K562 (cell line): Measurements from ENCODE around the gene MACROD2. TPM values are rescaled to one million over a fixed set of nuclear protein-coding genes. Genes with fewer than 3 reads are reported as not detected.

Source experiments
- ATAC-seq: fragments of 200-7000 bp; cut with Tn5 transposase; 3 replicates; pipeline ENCODE4 v1.9.1; 2020; ENCODE audit warnings: moderate library complexity
- BruUV-seq: library from RNA; stranded (reverse); fragments of 400-500 nt; replicated peaks from 2 replicates; lab custom pipeline; 2021; lab: Mats Ljungman, UMichigan
- CTCF ChIA-PET: fragments of 300-600 bp; formaldehyde crosslinking; extraction: SDS; loops from one replicate; lab custom pipeline; 2021; ENCODE audit warnings: low intra/inter-chr PET ratio; lab: Yijun Ruan, JAX
- POLR2A ChIA-PET: fragments of 300-600, 350-650 bp; sonication (Branson Sonifier 250); formaldehyde crosslinking; extraction: SDS; loops from one replicate; lab custom pipeline; 2021; ENCODE audit warnings: antibody characterized with exemption, inconsistent platforms; lab: Yijun Ruan, JAX
- DNase-seq, 4 experiments: peaks; one replicate each; pipeline versions ENCODE4 v3.0.0 to v3.0.0-alpha.2; 2011 to 2018; ENCODE audit warnings: low spot score in 3 of 4, mixed read lengths in 3 of 4; ENCODE audit errors: extremely low read depth in 1 of 4
- FAIRE-seq: peaks from 2 replicates; lab custom pipeline; 2011; peaks lifted over from hg19 to GRCh38; lab: Jason Lieb, UNC
- H2AFZ ChIP-seq: 2 replicates; pipeline ENCODE4 v1.6.0; 2011; ENCODE audit warnings: low read depth, low read length, control low read depth, inconsistent platforms
- H3K27ac ChIP-seq: fragments of 200-600 bp; 3 replicates; pipeline ENCODE4 v1.8.0; 2011; ENCODE audit warnings: low read depth, mild to moderate bottlenecking, control low read depth, inconsistent platforms, low read length, moderate library complexity, mixed read lengths; ENCODE audit errors: extremely low read depth
- H3K27me3 ChIP-seq, 2 experiments: fragments of 300-600 bp in 1 of 2; 2 replicates in 1 of 2; 3 replicates in 1 of 2; pipeline versions ENCODE4 v1.6.0 to v1.8.0; 2011; ENCODE audit warnings: inconsistent platforms in 2 of 2, low read length in 2 of 2, mild to moderate bottlenecking in 1 of 2, mixed read lengths in 1 of 2, moderate library complexity in 1 of 2; ENCODE audit not compliant: control insufficient read depth in 2 of 2, insufficient read depth in 2 of 2
- H3K36me3 ChIP-seq: fragments of 300-600 bp; 3 replicates; pipeline ENCODE4 v1.8.0; 2011; ENCODE audit warnings: mild to moderate bottlenecking, low read length, inconsistent platforms; ENCODE audit not compliant: control insufficient read depth, insufficient read depth
- H3K4me1 ChIP-seq, 2 experiments: fragments of 200-600 bp in 1 of 2; replicated peaks in 1 of 2; 2 replicates in 1 of 2; 3 replicates in 1 of 2; pipeline versions ENCODE4 v1.5.1 to v1.8.0; 2011; ENCODE audit warnings: inconsistent platforms in 2 of 2, low read length in 2 of 2, mild to moderate bottlenecking in 1 of 2, mixed read lengths in 1 of 2, moderate library complexity in 1 of 2; ENCODE audit not compliant: control insufficient read depth in 2 of 2, insufficient read depth in 2 of 2
- H3K4me2 ChIP-seq: 2 replicates; pipeline ENCODE4 v1.6.1; 2011; ENCODE audit warnings: low read length, control low read depth, inconsistent platforms, mixed read lengths; ENCODE audit not compliant: insufficient read depth
- H3K4me3 ChIP-seq: fragments of 200-600 bp; sonication (generic), shearing (Covaris generic); 2 replicates; pipeline ENCODE4 v1.5.1; 2016; ENCODE audit warnings: control low read depth, inconsistent platforms
- H3K79me2 ChIP-seq: fragments of 200-600 bp; 3 replicates; pipeline ENCODE4 v1.8.0; 2011; ENCODE audit warnings: low read length, inconsistent platforms; ENCODE audit not compliant: control insufficient read depth, insufficient read depth
- H3K9ac ChIP-seq, 2 experiments: 2 replicates each; pipeline versions ENCODE4 v1.6.0 to v1.6.1; 2011; ENCODE audit warnings: low read depth in 2 of 2, low read length in 2 of 2, control low read depth in 1 of 2, inconsistent platforms in 1 of 2, mild to moderate bottlenecking in 1 of 2, mixed read lengths in 1 of 2; ENCODE audit not compliant: insufficient read depth in 1 of 2
- H3K9me1 ChIP-seq: one replicate; pipeline ENCODE4 v1.6.0; 2011; ENCODE audit warnings: inconsistent platforms, mild to moderate bottlenecking, low read length, moderate library complexity; ENCODE audit not compliant: control insufficient read depth, insufficient read depth
- H3K9me3 ChIP-seq: replicated peaks from 2 replicates; pipeline ENCODE4 v1.5.1; 2011; ENCODE audit warnings: low read depth, low read length, inconsistent platforms; ENCODE audit not compliant: control insufficient read depth, insufficient read depth
- H4K20me1 ChIP-seq: replicated peaks from 2 replicates; pipeline ENCODE4 v1.6.1; 2011; ENCODE audit warnings: low read length, inconsistent platforms, mixed read lengths; ENCODE audit not compliant: control insufficient read depth, insufficient read depth
- CC2D1A ChIP-seq: fragments of 450-650 bp; IDR thresholded peaks from 2 replicates; pipeline ENCODE4 v1.6.1; 2017; ENCODE audit warnings: mild to moderate bottlenecking
- POLR3G ChIP-seq: IDR thresholded peaks from 2 replicates; pipeline ENCODE4 v1.6.1; 2011; ENCODE audit not compliant: insufficient read length, insufficient replicate concordance; ENCODE audit errors: extremely low read depth
- RBM39 ChIP-seq: fragments of 200-400 bp; formaldehyde crosslinking; optimal IDR thresholded peaks from 2 replicates; pipeline ENCODE3; 2018; ENCODE audit warnings: low read depth, low read length
- ZNF766 ChIP-seq: fragments of 200-800 bp; sonication (Bioruptor generic); conservative IDR thresholded peaks from 2 replicates; pipeline ENCODE4 v1.6.1; 2016; ENCODE audit warnings: missing genetic modification characterization, missing compliant biosample characterization
- WGBS: fragments of 100-300 bp; shearing (Covaris generic); methylation state at CpG from one replicate; pipeline ENCODE4 v1.1.6; 2016; ENCODE audit warnings: low coverage, mixed read lengths; ENCODE audit not compliant: insufficient coverage; ENCODE audit errors: missing lambda C conversion rate; 5-methylcytosine and 5-hydroxymethylcytosine counted together
- in situ Hi-C: fragments of 300-500 bp; cut with MboI; formaldehyde crosslinking; loops from 4 replicates; pipeline ENCODE4 v1.15.0; 2018; ENCODE audit warnings: inconsistent platforms, mixed read lengths
- intact Hi-C: fragments of 100-400 bp; cut with micrococcal nuclease; formaldehyde crosslinking; loops from 2 replicates; pipeline ENCODE4 v1.14.2; 2022
- polyA plus RNA-seq, 8 experiments: library from polyadenylated mRNA; depleted of rRNA in 4 of 8; stranded (reverse) in 5 of 8; unstranded in 3 of 8; fragments of >200 nt; fragmentation: Nextera tagmentation in 2 of 8; fragmentation: Illumina TruSeq in 1 of 8; extraction: Ambion mirVana in 2 of 8; extraction: Trizol in 1 of 8; gene quantifications; 2 replicates each; pipeline versions ENCODE4 v1.2.1 to v1.2.3, GENCODE V29; 2011 to 2014; ENCODE audit warnings: inconsistent platforms in 1 of 8, missing spikeins in 1 of 8
- total RNA-seq, 7 experiments: library from RNA; depleted of rRNA in 6 of 7; stranded (reverse); fragments of >200 nt in 6 of 7; fragmentation: Illumina TruSeq in 2 of 7; extraction: Trizol in 2 of 7; gene quantifications; 2 replicates each; pipeline versions ENCODE4 v1.2.1 to v1.2.3, GENCODE V29; 2011 to 2021; ENCODE audit warnings: low replicate concordance in 1 of 7
- TF ChIP-seq, protein P1 (sequence below): fragments of 450-650 bp; IDR thresholded peaks from 2 replicates; pipeline ENCODE4 v1.6.1; 2016
- TF ChIP-seq, protein P2 (sequence below): sonication (generic); formaldehyde crosslinking; IDR thresholded peaks from 2 replicates; pipeline ENCODE4 v1.8.0; 2022; ENCODE audit warnings: missing genetic modification reagents, mild to moderate bottlenecking, moderate library complexity, borderline replicate concordance

MACROD2 gene
- total and polyA plus RNA-seq, 9 of the 15 experiments (the other 6 are each of a cell fraction or from before 2014, with no cell fraction given), result not detected

DNA sequence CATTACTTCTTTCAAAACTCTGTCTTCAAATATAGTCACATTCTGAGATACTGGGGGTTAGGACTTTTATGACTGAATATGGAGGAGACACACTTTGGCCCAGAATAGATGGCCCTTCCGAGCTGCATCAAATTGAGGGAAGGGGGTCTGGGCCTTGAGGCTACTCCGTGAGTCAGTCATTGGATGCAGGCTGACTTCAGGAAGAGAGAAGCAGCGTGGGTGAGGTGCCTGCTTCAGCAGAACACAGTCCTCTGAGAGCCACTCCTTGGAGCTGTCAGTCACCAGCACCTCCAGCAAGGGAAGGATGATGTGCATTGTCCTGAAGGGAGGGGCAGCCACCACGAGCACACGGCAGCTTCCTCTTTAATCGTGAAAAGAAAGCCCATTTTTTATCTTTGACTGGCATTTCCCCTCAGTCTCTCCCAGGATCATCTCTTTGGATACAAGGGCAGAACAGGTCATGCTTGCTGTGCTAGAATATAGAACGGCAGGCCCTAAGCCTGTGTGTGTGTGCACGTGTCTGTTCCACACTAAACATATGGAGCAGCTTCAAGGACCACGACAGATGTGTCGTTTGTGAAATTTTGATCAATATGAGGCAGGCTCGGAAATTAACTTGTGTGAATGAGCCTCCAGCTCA lies 1856.4 kb downstream of the MACROD2 start:
- CTCF ChIA-PET, result no interaction called here
- Histone ChIP-seq H3K4me1 (no peaks in the 10 kb centered on the region), H3K79me2 (no peaks in the 10 kb centered on the region), H3K36me3 (no peaks in the 10 kb centered on the region), H2AFZ (no peak overlapping the region)
- no TSS peak for BruUV-seq
- intact Hi-C loops, result no loop called here
- POLR2A ChIA-PET, result no interaction called here
- ATAC-seq, result no peak
- in situ Hi-C loops, result no loop called here
- TF ChIP-seq RBM39 (no peak), POLR3G (no peak), ZNF766 (no peak), CC2D1A (no peak)
- TF ChIP-seq, protein P1, sequence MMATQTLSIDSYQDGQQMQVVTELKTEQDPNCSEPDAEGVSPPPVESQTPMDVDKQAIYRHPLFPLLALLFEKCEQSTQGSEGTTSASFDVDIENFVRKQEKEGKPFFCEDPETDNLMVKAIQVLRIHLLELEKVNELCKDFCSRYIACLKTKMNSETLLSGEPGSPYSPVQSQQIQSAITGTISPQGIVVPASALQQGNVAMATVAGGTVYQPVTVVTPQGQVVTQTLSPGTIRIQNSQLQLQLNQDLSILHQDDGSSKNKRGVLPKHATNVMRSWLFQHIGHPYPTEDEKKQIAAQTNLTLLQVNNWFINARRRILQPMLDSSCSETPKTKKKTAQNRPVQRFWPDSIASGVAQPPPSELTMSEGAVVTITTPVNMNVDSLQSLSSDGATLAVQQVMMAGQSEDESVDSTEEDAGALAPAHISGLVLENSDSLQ, result no peak
- TF ChIP-seq, protein P2, sequence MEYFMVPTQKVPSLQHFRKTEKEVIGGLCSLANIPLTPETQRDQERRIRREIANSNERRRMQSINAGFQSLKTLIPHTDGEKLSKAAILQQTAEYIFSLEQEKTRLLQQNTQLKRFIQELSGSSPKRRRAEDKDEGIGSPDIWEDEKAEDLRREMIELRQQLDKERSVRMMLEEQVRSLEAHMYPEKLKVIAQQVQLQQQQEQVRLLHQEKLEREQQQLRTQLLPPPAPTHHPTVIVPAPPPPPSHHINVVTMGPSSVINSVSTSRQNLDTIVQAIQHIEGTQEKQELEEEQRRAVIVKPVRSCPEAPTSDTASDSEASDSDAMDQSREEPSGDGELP, result no peak
- TF ChIP-seq, all 486 proteins: peak for 0
- H3K9ac ChIP-seq, result no peak overlapping the region
- no peak overlapping the region for H3K4me3 ChIP-seq
- no peaks in the 10 kb centered on the region for H4K20me1 ChIP-seq
- DNase-seq (no peak), FAIRE-seq (no peak)
- H3K9me1 ChIP-seq, result no peaks in the 10 kb centered on the region
- WGBS, result 0% methylated on average over 8 of the region's 11 CpGs
- H3K4me2 ChIP-seq, result no peak overlapping the region
- H3K27me3 ChIP-seq, result no peaks in the 10 kb centered on the region
- H3K9me3 ChIP-seq, result no peaks in the 10 kb centered on the region
- no peak overlapping the region for H3K27ac ChIP-seq
